Right renal cortex interstitium (tissue), 3 donors: ENCODE results near the gene STAM2. TPM values are rescaled to one million over a fixed set of nuclear protein-coding genes. Genes with fewer than 3 reads are reported as not detected.
"Not testable (repeated sequence)": the region's sequence is repeated elsewhere in the genome, so short reads cannot be mapped to it uniquely, and the experiment has no call there.

Experiments
- DNase-seq, 3 donors: peaks; one replicate each; pipeline ENCODE4 v3.0.0-alpha.2; 2013; ENCODE audit warnings: low read depth in 3 of 3, low spot score in 2 of 3
- polyA plus RNA-seq, 3 donors: library from polyadenylated mRNA; unstranded; fragments of 120-200 nt; gene quantifications; one replicate each; pipeline ENCODE4 v1.2.1, GENCODE V29; 2013; ENCODE audit not compliant: insufficient read length in 3 of 3

STAM2 gene
- polyA plus RNA-seq, 3 donors = 45.8 to 49.0 (median 48.3) TPM

GRCh38 chr2:152173831-152174230 is 1.7 kb downstream of the STAM2 start:
- no peak for DNase-seq

GRCh38 chr2:152172201-152172785 is 3.3 kb downstream of the STAM2 start:
- not testable (repeated sequence) for DNase-seq

- DNase-seq = no peak
Observed at GRCh38 chr2:152171718-152172117, 3.8 kb downstream of the STAM2 start.

- not testable (repeated sequence) for DNase-seq
Observed at GRCh38 chr2:152169158-152169557, 6.4 kb downstream of the STAM2 start.

GRCh38 chr2:152167470-152167869 is 8.1 kb downstream of the STAM2 start:
- not testable (repeated sequence) for DNase-seq

GRCh38 chr2:152167065-152167464 is 8.5 kb downstream of the STAM2 start:
- DNase-seq = no peak

GRCh38 chr2:152166633-152167032 is 8.9 kb downstream of the STAM2 start:
- DNase-seq = no peak

- no peak for DNase-seq
Observed at GRCh38 chr2:152165780-152166179, 9.8 kb downstream of the STAM2 start.

DNA sequence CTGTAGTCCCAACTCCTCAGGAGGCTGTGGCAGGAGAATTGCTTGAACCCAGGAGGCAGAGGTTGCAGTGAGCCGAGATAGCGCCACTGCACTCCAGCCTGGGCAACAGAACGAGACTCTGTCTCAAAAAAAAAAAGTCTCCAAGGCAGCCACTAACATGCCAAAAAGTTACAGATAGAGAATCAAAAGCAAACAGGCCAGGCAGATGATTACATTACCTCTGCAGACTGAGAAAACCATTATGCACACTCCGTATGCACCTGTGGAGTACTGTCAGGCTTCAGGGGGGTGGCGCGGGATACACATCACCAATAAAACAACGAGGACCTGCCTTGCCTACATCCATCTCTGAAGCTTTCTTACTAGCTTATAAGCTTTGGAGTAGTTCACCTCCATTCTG is 10.3 kb downstream of the STAM2 start:
- no peak for DNase-seq

- DNase-seq = not testable (repeated sequence)
Observed at GRCh38 chr2:152163669-152164068, 11.9 kb downstream of the STAM2 start.

DNA sequence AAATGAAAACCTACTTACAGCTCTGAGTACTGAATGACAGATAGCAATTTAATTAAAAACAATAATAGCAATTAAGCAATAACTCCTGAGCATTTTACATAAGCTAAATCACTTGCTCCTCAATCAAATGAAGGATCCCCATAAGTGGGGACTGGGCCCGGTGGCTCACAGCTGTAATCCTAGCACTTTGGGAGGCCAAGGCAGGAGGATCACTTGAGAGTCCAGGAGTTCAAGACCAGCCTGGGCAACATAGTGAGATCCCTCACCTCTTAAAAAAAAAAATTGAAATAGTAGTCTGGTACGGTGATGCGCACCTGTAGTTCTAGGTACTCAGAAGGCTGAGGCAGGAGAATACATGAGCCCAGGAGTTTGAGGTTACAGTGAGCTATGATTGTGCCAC is 13.4 kb downstream of the STAM2 start:
- DNase-seq = no peak

GRCh38 chr2:152161598-152161997 is 14.0 kb downstream of the STAM2 start:
- DNase-seq = no peak

DNA sequence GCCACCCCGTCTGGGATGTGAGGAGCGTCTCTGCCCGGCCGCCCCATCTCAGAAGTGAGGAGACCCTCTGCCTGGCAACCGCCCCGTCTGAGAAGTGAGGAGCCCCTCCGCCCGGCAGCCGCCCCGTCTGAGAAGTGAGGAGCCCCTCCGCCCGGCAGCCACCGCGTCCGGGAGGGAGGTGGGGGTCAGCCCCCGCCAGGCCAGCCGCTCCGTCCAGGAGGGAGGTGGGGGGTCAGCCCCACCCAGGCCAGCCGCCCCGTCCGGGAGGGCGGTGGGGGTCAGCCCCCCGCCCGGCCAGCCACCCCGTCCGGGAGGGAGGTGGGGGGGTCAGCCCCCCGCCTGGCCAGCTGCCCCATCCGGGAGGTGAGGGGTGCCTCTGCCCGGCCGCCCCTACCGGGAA is 15.2 kb downstream of the STAM2 start:
- not testable (repeated sequence) for DNase-seq

GRCh38 chr2:152157253-152157652 is 18.3 kb downstream of the STAM2 start:
- no peak for DNase-seq

GRCh38 chr2:152155209-152155608 is 20.4 kb downstream of the STAM2 start:
- DNase-seq = no peak

DNA sequence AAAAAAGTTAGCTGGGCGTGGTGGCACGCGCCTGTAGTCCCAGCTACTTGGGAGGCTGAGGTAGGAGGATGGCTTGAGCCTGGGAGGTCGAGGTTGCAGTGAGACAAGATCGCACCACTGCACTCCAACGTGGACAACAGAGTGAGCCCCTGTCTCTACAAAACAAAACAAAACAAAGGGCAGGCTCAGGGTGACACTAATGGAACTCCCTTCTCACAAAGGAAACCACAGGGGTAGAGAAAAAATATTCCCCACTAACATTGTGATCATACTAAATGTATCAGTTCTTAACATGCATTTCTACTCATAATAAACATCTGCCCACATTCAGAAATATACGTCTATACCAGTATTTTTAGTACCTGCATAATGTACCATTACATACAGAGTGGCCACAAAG is 21.1 kb downstream of the STAM2 start:
- no peak for DNase-seq

DNA sequence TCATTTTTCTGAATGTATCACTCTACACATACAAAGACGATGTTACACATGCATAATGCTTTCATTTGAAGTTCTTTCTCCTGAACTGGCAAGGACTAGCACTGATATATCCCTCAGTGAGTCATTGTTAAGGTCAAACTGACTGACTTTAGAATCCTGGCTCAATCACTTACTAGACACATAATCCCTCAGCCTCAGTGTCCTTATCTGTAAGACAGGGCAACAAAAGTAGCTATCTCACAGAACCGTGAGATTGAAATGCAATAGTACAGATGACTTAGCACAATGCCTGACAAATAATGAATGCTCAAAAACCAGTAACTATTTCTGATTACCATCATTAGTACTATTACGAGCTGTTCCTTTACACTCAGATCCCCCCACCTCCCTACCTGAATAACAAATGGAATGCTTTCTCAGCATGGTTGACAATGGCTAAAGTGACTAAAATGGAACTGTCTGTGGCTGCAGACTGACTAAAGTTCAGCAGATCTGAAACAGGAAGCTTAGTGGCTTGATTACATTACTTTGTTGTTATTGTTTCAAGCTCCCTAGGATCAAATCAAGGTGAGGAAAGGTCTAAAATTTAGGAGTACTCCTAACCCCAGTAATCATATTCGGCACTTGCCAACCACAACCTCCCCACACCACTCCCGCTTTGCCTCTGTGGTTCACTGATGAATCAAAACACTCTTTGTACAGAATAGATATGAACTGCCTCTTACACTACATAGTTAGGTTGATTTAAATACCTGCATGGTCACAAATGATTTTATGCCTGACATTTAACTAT is 40.9 kb downstream of the STAM2 start:
- no peak for DNase-seq

- DNase-seq = no peak
Observed at GRCh38 chr2:152132306-152132705, 43.3 kb downstream of the STAM2 start.

- no peak for DNase-seq
Observed at GRCh38 chr2:152127628-152128027, 47.9 kb downstream of the STAM2 start.

GRCh38 chr2:152126664-152127063 is 48.9 kb downstream of the STAM2 start:
- DNase-seq = no peak

GRCh38 chr2:152122161-152122560 is 53.4 kb downstream of the STAM2 start:
- no peak for DNase-seq

DNA sequence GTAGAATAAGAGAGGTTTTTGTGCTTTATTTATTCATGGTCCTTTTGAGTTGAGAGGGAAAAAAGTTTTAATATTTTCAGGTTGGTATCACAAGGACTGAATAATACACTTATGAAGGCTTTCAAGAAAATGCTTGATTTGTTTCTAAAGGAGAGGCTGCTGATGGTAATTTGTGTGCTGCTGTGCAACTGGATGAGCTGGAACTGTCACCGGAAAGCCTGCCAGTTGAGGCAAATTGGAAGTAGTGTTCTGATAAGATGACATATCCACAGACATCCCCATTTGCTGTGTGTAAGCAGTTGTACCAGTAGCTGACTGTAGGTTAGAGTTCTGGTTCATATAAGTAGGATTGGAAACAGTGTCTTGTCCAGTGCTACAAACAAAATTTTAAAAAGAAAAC is 55.1 kb downstream of the STAM2 start:
- DNase-seq = no peak
